Measurements from ENCODE around the gene PIM3. TPM values are rescaled to one million over a fixed set of nuclear protein-coding genes. Genes with fewer than 3 reads are reported as not detected.
A peak's percentile ranks its signal among the peaks of the same experiment; 100 is the strongest.

The PIM3 gene
- total and polyA plus RNA-seq, 2 of the 8 experiments (the other 6 are each of a cell fraction or from before 2014, with no cell fraction given) = 22.6 to 30.0 TPM

DNA sequence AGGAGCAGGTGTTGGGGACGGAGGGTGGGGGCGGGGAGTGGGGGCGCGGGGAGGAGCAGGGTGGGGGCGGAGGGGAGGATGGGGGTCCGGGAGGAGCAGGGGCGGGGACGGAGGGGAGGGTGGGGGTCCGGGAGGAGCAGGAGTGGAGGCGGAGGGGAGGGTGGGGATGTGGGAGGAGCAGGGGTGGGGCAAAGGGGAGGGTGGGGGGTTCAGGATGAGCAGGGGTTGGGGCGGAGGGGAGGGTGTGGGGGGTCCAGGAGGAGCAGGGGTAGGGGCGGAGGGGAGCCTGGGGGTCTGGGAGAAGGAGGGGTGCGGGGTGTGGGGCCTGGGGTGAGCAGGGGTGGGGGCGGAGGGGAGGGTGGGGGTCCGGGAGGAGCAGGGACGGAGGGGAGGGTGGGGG lies 25.0 kb upstream of the PIM3 start:
- FAIRE-seq (no peak), DNase-seq (ENCODE audit: low read depth in 1 of 2, low spot score in 2 of 2) (no peak)
- no peak overlapping the region for H2AK5ac ChIP-seq (ENCODE audit: low read depth, low read length)
- no peak overlapping the region for H2BK15ac ChIP-seq (ENCODE audit: low read length)
- peaks cover 0 to under 1% (median 0%) of the 10 kb centered on the region in 4 experiments; a peak in 2 of 7 replicates for H3K27me3 ChIP-seq (replicated peaks in 1 of 4; ENCODE audit: control insufficient read depth in 3 of 4, extremely low read depth in 1 of 4, insufficient read depth in 3 of 4, low read length in 3 of 4)
- CTCF ChIA-PET (ENCODE audit: partially characterized antibody) = interaction anchor here (0.5 to 1.2 kb wide), 3 partner anchors 18 to 118 kb away, joined by 3 to 4 read pairs (median 3); no protein-coding TSS in a partner anchor
- no peak overlapping the region for H3K56ac ChIP-seq (replicated peaks; ENCODE audit: insufficient read length, low read depth, low read length)
- no peaks in the 10 kb centered on the region; the same call in 1 of the 2 replicates for H3K79me1 ChIP-seq (ENCODE audit: low read depth, low read length)
- H4K20me1 ChIP-seq (replicated peaks in 1 of 2; ENCODE audit: control insufficient read depth in 1 of 2, insufficient read depth in 2 of 2, low read length in 2 of 2) = peaks cover 0 to 3% of the 10 kb centered on the region in 2 experiments
- H4K5ac ChIP-seq (ENCODE audit: insufficient read length, low read depth, low read length) = no peak overlapping the region
- no peak overlapping the region for H3K23ac ChIP-seq (ENCODE audit: insufficient read length)
- no peak overlapping the region for H3K18ac ChIP-seq (ENCODE audit: extremely low read depth, low read length)
- H3K9ac ChIP-seq (replicated peaks in 1 of 4; ENCODE audit: extremely low read depth in 1 of 4, low read depth in 3 of 4, low read length in 3 of 4) = no peak overlapping the region
- H2BK20ac ChIP-seq (ENCODE audit: low read length) = no peak overlapping the region
- no peak overlapping the region for H4K91ac ChIP-seq (replicated peaks; ENCODE audit: insufficient read length, low read length)
- H3K4me1 ChIP-seq (replicated peaks in 1 of 4; ENCODE audit: control insufficient read depth in 3 of 4, insufficient read depth in 4 of 4, low read length in 3 of 4) = peaks cover 5 to 21% (median 11%) of the 10 kb centered on the region in 4 experiments
- no peaks in the 10 kb centered on the region for H3K9me3 ChIP-seq (ENCODE audit: insufficient read depth in 2 of 2, low read depth in 1 of 2, low read length in 1 of 2)
- no peak overlapping the region for H2BK120ac ChIP-seq (replicated peaks; ENCODE audit: low read depth, low read length)
- POLR2A ChIA-PET (ENCODE audit: partially characterized antibody) = interaction anchor here (0.7 to 2.2 kb wide), 3 partner anchors 13 to 33 kb away, joined by 3 to 8 read pairs (median 4); partner anchors contain the start of gene PIM3
- peaks cover 8% of the 10 kb centered on the region; the same call in 1 of the 2 replicates for H3K23me2 ChIP-seq (ENCODE audit: low read depth, low read length)
- H3K4me2 ChIP-seq (ENCODE audit: insufficient read depth in 1 of 2, low read depth in 2 of 2, low read length in 2 of 2) = 0 out of 4 replicates have a peak overlapping the region, but pooled peaks of 1 of the 2 experiments have one; percentile 46
- no peak overlapping the region for H2AFZ ChIP-seq (ENCODE audit: low read length)
- H2BK5ac ChIP-seq (ENCODE audit: low read depth, low read length) = no peak overlapping the region
- H3K14ac ChIP-seq (ENCODE audit: insufficient read length) = no peak overlapping the region
- no peak overlapping the region for H3K4ac ChIP-seq (replicated peaks; ENCODE audit: insufficient read length, low read depth, low read length)
- H3K4me3 ChIP-seq (ENCODE audit: extremely low read depth in 1 of 4, insufficient read depth in 2 of 4, low read depth in 3 of 4, low read length in 4 of 4) = peak overlapping the region in 1 of 4 experiments; percentile 32; a peak in 1 of 8 replicates
- no peaks in the 10 kb centered on the region for H3K36me3 ChIP-seq (ENCODE audit: control insufficient read depth in 2 of 4, insufficient read depth in 4 of 4, low read length in 3 of 4)
- no peak overlapping the region for H2BK12ac ChIP-seq (ENCODE audit: low read depth, low read length)
- no peaks in the 10 kb centered on the region for H3K79me2 ChIP-seq (ENCODE audit: control insufficient read depth in 1 of 2, insufficient read depth in 2 of 2, low read length in 2 of 2)
- no peak overlapping the region for H3K27ac ChIP-seq (ENCODE audit: low read depth, low read length)
- no peak overlapping the region for H4K8ac ChIP-seq (ENCODE audit: extremely low read depth, insufficient read depth, low read length)
- no CpG with 5 or more reads among the region's 16 CpGs for WGBS, 2 experiments (ENCODE audit: extremely low coverage in 1 of 2, insufficient coverage in 1 of 2, insufficient read length in 1 of 2, insufficient replicate concordance in 2 of 2, low coverage in 1 of 2, low lambda C conversion rate in 2 of 2, missing lambda C conversion rate in 1 of 2)
- TF ChIP-seq CBX8 (IDR thresholded peaks at IDR 0.05; ENCODE audit: borderline replicate concordance, low read depth, low read length) (no peak), CHD1 (IDR thresholded peaks at IDR 0.05; ENCODE audit: low read depth, low read length) (no peak), EZH2 (IDR thresholded peaks at IDR 0.05; ENCODE audit: low read depth, low read length, severe bottlenecking) (no peak), TBP (IDR thresholded peaks at IDR 0.05; ENCODE audit: low read depth, low read length) (no peak), BRCA1 (IDR thresholded peaks at IDR 0.05; ENCODE audit: low read depth, low read length) (no peak), FOSL1 (IDR thresholded peaks at IDR 0.05; ENCODE audit: insufficient read depth, low read depth, low read length) (no peak), RNF2 (IDR thresholded peaks at IDR 0.05; ENCODE audit: borderline replicate concordance, low read depth, low read length, missing control alignments, poor library complexity, severe bottlenecking) (no peak), KDM5A (IDR thresholded peaks at IDR 0.05; ENCODE audit: low read length) (no peak), MAX (IDR thresholded peaks at IDR 0.05) (no peak), SIRT6 (IDR thresholded peaks at IDR 0.05; ENCODE audit: low read length) (no peak), BCL11A (IDR thresholded peaks at IDR 0.05; ENCODE audit: low read depth in 2 of 2, low read length in 2 of 2) (no peak), SP2 (IDR thresholded peaks at IDR 0.05; ENCODE audit: low read length) (no peak)

All from H1 (cell line).